HS-5 (cell line): ENCODE data around the gene SHB.

ENCODE experiments used
- DNase-seq: peaks from one replicate; pipeline ENCODE4 v3.0.0-alpha.2; 2012; ENCODE audit warnings: low read depth

The SHB gene

DNA sequence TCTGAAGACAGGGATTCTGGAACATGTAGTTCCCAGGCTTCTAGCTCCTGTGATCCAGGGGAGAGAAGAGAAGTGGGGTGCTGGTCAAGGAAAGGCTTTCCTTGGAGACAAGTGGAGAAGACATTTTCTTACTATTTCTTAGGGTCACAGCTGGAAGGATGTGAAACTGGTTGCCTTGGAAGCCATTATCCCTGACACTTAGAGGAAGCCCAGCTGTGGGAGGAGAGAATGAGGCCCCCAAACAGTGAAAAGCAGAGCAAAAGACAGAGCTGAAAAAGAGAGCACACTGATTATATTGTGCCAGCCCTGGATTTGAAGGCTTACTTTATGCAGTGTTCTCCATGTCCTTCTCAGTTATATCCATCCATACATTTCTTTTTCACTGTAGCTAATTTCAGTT lies 17.5 kb upstream of the SHB start:
- no peak for DNase-seq

DNA sequence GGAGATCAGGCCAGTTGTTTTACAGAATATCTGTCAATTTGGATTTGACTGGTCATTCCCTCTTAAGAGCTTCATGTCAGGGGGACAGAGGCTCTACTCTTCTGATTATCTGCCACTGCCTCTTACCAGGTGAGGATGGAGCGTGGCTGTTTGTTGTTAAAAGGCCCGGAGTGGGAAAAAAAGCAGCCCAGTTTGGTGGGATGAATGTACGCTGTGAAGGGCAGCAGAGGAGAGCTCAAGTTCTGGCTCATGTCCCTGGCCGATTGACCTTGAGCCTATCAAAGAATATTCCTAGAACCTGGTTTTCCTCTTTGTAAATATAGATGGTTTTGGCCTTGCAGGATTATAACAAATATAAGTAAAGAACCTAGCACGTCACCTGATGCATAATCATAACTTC lies 16.3 kb upstream of the SHB start:
- no peak for DNase-seq

DNA sequence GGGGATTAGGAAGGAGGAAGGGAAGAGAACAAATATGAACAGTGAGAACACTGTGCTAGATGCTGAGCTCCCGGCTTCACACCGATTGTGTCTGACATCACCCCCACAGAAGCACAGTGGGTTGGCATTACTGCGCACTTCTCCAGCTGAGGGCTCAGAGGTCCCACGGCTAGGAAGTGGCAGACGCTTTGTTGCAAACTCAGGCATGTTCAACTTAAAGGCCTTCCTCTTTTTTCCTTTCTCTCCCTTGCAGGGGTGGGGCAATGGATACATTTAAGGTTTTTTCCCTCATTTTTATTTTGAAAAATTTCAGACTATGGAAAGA lies 15.5 kb upstream of the SHB start:
- DNase-seq = no peak

DNA sequence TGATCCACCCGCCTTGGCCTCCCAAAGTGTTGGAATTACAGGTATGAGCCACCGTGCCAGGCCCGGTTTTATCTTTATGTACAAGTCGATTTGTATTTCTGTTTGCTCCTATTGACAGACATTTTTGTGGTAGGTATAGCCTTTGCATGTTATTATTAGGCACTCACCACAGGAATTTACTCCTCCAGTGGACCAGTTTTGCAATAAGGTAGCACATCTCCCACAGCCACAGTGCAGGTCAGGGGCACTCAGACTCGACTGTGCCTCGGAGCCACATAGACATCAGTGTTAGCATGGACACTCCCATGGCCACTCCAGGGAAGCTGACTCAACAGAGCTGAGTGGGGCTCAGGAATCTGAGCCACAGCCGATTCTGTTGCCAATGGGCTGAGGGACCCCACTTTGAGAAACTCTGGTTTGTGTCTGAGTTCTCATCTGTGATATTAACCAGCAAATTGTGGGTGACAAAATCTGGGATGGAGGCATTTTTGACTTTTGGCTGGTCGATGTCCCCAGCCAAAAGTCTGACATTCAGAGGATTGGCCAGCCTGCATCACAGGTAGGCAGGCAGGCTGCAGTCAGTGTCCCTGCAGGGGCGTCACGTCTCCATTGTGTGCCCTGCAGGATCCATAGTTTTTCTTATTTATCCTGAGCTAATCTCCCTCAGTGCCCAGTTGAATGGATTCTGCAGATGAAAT lies 15.0 kb upstream of the SHB start:
- no peak for DNase-seq

DNA sequence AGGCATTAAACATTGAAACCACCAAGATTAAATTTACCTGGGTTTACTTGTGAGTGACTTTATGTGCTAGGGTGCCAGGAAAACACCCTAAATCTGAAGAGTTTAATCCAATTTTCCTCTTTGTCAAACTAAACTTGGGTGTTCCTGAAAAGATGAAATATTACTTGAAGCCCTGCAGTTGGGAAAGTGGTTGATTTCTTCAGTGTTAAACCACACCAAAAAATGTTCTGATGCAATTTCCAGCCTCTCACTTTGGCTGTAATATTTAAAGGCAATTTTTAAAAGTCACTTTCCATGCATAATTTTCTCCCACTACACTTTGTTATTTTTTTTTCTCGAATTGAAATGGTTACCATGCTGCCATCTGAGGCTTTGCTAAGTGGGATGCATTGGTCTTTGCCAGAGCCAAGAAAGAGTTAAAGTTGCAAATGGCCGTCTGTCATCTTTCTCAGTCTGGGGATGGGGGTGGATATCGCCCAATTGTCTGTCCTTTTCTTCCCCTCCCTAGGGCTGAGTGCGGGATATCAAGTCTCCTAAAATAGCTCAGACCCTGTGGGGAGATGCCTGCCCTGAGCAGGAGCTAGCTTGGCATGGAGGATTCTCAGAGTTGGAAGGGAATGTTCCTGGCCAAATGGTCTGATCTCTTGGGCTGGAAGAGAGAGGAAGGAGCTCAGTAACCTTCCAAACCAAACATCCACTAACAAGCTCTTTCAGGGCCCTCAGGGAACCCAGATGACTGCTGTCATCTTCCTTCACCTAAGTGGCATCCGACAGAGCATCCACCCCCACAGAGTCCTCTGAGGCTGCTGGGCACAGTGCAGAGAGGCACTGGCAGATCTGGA lies 13.6 kb upstream of the SHB start:
- DNase-seq = no peak

DNA sequence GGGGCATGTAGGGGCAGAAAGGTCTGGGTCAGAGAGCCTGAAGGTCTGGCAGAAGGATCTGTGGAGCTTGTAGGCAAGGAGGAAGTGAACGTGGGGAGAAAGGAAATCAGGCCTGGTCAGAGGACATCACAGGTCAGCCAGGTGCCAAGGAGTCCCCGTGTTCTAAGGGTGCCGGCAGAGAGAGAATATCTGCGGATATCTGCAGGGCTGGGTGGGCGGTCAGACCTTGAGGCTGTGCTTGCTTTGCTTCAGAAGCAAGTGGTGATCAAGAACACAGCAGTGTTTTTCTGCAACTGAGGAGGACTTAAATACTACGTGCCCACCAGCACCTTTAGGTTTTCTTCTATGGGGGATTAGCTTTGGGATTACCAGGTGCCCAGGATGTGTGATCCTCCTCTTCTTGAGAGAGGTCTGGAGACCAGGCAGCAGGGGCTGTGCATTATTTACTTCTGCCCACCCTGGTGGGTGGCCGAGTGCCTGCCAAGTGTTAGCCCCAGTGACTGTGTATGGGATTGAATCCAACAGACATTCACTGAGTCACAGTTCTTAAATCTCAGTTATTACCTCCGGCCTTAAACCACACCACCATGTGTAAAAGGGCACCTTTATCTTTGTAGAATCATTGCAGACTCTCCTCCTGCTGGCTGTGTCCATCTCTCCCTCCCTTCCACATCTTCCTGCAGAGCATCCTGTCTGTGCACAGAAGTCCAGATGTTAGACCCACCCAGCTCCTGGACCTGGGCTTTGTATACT lies 12.5 kb upstream of the SHB start:
- no peak for DNase-seq

DNA sequence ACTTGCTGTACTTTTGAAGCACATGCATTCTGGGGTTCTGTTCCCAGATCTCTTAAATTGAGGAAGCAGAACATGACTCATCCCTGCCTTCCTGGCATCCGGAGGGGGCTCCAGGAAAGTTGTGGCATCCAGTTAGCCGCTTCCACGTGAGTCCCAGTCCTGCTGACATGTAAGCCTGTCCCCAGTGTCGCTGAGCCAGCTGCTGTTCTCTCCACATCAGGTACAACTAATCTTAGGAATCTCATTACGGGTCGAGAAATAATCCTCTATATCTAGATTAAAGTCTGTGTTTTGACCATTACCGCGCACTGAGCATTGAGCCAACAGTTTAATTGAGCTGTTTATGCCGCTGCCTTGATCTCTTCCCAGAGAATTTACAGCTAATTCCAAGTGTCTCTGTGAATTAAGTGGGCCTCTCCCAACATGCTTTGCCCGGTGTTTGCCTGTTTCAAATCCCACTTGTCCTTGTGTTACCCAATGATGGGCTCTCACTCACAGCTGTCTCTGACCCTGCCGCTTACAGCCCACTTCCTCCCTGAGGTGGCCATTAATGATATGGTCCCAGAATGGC lies 10.5 kb upstream of the SHB start:
- no peak for DNase-seq

DNA sequence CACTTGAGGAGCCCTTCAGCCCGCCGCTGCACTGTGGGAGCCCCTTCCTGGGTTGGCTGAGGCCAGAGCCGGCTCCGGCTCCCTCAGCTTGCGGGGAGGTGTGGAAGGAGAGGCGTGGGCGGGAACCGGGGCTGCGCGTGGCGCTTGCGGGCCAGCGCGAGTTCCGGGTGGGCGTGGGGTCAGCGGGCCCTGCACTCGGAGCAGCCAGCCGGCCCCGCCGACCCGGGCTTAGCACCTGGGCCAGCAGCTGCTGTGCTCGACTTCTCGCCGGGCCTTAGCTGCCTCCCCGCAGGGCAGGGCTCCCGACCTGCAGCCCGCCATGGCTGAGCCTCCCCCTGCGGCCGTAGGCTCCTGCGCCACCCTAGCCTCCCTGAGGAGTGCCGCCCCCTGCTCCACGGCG lies 6.2 kb upstream of the SHB start:
- no peak for DNase-seq

DNA sequence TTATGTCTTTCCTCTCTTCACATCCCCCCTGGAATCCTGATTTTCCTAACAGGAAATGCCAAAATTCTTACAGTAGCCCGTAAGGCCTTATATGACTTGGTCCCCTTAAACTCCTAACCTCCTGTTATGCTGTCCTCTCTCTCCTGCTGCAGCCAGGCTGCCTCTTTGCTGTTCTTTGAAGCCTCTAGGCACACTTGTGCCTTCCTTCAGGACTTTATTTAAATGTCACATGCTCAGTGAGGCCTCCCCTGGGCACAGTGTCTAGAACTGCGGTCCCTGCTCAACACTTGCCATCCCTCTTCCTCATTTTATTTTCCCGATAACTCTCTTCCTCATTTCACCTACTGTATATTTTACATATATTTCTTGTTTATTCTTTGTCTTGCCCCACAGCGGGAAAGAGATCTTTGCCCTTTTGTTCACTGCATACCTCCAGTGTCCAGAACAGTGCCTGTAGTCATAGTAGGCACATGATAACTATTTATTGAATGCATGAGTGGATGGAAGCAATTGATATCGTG lies 5.5 kb upstream of the SHB start:
- no peak for DNase-seq

DNA sequence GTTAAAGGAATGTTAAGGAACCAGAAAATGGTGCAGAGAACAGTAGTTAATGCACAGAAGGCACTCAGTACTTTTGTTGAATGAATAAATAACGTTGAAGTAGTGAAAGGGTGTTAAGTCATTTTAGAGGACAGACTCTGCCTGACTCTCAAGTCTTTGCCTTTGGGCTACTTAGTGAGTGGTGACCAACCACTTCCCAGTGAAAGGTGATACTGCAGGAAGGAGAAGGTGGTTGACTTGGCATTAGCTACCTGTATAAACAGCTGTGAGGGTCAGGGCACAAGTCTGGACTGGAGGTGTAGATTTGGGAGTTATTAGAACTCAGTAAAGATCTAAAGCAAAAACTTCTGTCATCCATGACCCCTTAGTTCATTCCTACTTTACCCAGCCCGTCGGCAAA lies 4.9 kb upstream of the SHB start:
- no peak for DNase-seq

DNA sequence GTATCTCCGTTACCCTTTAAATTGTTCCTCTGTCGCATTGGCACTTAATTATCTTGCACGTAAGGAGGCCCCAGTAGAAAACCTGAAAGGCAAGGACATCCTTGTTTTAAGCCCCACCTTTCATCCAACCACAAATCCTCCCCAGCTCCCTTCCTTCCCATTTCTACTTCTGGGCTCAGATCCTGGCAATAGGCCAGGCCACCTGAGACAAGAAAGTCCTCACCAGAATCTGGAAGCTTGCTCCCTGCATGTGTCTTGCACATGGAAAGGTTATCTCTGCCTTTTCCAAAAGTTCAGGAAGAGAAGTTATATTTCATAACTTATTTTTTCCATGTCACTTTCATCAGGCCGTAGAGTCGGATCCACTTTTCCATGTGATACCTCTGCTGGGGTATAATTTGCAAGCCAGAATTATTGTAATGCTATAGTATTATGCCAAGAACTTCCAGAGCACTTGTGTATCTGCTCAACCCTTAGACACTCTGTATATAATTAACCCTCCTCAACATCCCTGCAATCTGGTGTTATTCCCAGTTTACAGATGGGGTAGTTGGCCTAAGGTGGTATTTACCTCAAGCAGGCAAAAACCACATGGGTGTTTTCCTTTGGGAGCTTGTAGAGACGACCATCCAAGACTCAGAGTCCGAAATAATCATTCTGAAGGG lies 2.6 kb upstream of the SHB start:
- DNase-seq = no peak

DNA sequence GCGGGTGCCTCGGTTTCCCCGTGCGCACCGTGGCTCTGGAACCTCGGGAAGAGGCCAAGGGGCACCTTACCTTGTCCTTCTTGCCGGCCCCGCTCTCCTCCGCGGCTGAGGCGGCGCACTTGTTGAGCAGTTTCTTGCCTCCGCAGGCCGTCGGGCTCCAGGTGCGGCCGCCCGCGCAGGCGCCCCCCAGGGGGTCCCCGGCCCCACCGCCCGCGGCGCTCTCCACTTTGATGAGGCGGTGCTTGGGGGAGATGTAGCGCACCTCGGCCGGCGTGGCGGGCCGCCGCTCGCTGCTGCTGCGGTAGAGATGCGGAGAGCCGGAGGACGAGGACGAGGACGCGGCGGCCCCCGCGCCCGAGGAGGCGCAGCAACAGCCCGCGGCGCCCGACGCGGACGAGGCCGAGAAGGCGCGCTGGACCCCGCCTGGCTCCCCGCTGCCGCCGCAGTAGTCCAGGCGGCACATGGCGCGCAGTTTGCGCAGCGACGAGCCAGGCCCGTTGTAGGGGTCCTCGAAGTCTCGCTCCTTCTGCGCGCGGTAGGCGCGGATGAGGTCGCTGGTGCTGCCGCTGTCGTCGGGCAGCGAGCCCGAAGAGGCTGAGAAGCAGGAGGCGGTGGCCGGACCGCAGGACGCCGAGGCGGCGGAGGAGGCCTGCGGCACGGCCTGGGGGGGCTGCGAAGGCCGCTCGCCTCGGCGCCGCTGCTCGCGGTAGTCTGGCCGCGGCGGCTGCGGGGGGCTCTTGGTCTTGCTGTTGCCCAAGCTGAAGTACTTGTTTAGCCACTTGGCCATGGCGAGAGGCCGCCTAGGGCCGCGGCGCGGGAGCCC lies 957 bp downstream of the SHB start:
- no peak for DNase-seq

DNA sequence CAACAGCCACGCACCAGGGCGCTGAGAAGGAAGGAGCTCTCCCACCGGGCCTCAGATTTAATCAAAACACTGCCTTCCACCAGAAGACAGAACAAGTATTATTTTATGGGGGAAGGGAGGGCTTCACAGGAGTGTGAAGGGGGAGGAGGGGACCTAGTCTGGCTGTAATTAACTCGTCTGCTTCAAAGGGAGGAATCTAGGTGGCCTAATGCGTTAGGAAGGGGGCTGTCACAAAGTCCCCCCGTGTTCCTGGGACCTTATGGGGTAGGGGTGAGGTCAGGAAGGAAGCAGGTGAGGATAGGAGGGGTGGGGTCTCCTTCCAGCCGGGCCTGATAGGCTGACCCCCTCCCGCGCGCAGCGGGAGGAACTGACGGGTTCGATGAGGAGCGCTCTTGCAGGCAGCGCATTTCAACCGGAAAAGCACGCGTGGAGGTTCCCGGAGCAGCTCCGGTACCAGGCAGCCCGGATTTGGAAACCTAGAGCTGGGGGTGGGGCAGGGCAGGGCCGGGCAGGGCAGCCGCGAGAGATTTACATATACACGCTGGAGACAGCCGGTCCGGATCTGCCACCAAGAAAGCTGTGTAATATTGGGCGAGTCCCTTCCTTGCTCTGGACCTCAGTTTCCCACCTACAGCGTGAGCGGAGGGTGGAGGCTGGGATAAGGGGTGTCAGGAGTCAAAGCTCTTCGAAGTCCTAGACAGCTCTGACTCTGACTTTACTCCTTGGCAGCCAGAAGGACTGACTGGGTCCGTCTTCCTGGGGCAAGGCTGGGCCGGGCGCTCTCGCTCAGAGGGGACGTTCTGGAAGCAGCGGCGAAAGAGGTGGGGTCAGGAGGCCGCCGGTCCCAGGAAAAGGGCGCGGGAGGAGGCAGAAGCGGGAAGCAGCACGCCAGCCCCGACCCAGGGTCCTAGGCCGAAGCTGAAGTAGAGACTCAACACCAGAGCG lies 1.8 kb downstream of the SHB start:
- DNase-seq = no peak

DNA sequence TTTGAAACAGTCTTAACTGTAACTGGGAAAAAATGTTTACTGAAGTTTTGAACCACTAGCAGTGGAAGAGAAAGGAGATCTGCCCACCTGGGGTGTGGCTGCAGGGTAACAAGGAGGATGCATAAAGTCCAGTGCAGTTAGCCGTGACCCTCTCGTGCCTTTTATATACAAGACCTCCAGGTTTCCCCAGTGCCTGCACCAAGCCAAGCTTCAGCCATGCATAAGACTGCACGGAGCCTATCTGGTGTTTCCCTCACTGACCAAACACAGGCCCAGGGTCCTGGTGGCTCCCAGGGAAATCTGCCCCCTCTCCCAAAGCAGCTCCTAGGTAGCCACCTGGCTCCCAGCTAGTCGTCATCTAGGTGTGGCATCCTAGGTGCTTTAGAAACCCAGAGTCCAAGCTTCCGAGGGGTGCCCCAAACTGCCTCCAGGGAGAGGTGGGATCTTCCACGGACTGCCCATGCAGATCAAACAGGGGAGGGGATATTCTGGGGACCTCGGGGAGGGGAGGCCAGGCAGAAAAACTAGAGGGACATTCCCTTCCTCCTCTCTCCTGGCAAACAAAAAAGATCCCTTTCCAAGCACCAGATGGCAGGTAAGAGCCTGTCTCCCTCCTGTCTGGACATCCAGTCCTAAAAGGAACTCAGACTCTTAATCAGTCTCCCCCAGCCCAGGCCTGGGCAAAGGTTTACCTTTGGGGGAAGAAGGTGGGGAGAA lies 2.7 kb downstream of the SHB start:
- no peak for DNase-seq

DNA sequence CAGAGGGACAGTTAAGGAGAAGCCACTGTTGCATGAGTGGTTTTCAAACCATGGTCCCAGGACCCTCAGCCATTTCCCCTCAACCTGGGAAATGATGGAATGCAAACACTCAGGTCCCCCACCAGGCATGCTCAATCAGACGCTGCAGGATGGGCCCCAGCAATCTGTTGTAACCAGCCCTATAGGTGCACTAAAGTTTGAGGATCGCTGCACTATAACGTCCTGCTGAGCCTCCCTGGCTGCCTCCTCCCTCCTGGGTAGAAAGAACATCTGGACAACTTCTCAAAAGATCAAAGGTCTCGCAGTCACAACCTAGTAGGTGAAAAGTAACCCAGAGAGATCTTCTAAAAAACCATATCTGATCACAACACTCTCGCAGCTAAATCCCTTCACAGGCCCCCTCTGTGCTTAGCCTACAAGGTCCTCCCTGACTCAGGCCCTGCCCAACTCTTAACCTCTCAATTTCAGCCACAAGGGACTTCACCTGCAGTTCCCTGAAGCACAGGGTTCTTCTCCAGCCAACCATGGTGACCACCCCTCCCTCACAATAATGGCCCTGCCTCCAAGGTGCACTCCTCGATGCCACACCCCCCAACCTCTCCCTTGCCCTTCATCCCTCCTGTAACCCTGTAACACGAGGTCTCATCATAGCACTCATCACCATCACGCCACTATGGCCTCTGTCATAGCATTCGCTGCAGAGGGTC lies 3.5 kb downstream of the SHB start:
- DNase-seq = no peak

DNA sequence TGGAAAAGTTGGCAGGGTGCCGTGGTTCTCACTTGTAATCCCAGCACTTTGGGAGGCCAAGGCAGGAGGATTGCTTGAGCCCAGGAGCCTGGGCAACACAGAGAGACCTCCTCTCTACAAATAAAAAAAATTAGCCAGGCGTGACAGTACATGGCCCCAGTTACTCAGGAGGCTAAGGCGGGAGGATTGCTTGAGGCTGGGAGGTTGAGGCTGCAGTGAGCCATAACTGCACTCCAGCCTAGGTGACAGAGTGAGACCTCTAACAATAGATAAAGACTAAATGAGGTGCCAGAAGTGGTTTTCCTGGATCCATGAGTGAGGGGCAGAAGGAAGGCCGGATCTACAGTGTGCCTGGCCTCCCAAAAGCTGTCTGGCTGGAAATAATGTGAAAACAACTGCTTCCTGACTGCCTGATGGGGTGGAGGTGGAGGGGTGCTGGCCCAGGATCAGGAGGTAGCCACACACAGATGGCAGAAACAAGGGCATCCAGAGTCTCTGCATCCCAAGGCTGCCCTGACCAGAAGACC lies 4.1 kb downstream of the SHB start:
- no peak for DNase-seq

DNA sequence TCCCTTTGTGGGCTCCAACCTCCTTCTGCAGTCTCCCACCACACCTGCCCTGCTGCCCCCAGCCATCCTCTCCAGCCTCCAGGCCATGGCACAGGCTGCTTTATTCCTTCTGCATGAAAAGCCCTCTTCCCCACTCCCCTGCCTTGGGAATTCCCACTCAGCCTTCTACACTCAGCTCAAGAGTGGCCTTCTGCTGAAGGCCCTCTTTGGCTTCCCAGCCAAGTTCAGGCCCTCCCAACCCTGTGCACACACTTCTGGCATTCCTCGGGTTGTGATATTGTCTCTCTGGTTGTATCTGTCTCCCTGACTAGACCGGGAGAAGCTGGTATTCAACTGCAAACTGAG lies 5.7 kb downstream of the SHB start:
- DNase-seq = no peak

DNA sequence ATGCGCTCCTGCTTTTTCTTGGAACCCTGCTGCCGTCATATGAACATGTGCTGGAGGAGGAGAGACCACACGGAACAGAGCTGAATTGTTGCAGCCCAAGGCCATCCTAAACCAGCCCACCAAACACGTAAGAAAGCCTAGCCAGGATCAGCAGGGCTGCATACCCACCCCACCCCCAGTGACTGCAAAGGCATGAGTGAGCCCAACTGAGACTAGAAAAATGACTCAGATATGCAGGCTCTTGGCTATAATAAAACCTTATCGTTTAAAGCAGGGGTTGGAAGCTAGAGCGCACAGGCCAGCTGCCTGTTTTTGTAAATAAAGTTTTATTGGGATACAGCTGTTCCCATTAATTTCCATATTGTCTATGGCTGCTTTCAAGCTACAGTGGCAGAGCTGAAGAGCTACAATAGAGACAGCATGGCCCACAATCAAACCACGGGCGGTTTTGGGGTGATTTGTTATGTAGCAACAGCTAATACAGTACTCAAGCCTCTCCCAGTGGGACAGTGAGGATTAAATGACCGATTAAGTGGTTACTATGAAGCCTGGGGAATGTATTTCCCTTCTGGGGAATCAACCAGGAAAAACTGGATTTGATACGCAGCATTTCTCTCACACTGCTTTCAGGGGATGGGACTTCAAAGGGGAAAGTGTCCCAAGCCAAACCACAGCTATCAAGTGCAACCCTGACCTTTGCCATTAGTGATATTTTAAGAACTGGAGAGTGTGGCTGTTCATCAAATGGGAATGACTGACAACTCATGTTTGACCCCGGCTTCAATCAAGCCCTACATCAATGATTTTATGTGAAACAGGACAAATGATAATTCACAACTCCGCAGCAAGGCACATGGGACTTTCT lies 6.3 kb downstream of the SHB start:
- DNase-seq = no peak
